HG02642 (cell line): ENCODE measurements around the gene BACE2.
"Not testable (repeated sequence)": the region's sequence is repeated elsewhere in the genome, so short reads cannot be mapped to it uniquely, and the experiment has no call there.

Source experiments
- ATAC-seq: cut with Tn5 transposase; IDR thresholded peaks from one replicate; pipeline ENCODE4 v1.9.1; 2021; ENCODE audit warnings: mild to moderate bottlenecking; ENCODE audit not compliant: unreplicated experiment, poor library complexity

Gene BACE2

DNA sequence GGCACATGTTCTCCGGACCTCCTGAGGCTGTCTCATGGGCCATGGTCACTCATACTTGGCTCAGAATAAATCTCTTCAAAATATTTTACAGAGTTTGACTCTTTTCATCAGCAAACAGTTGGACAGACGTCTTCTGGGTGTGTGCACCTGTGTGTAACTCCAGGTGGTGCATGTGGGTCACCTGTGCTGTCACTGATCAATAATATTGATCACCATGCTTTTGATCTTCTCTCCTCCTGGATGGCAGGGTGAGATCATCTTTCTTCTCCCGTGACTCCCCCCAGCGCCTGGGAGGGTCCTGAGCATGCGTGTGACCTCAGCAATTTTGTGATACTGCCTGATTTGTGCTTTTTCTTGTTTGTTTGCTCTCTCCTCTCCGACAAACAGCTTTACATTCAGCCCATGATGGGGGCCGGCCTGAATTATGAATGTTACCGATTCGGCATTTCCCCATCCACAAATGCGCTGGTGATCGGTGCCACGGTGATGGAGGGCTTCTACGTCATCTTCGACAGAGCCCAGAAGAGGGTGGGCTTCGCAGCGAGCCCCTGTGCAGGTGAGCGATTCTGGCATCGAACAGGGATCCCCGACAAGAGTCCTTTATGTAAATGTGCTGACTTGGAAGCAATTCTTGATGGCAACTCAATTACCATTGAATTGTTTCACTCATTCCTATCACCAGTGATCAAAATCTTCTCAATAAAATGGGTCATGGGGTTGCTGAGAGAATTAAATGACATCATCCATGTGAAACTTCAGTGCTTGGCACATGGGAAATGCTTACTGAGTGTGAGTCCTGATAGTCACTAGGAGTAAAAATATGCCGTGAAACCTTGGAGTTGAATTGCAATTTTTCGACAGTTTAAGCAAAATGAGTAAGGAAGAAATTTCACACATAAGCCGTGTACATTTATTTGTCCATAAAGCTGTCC is 89.1 kb downstream of the BACE2 start:
- no peak for ATAC-seq

GRCh38 chr21:41258617-41259016 is 90.7 kb downstream of the BACE2 start:
- no peak for ATAC-seq

DNA sequence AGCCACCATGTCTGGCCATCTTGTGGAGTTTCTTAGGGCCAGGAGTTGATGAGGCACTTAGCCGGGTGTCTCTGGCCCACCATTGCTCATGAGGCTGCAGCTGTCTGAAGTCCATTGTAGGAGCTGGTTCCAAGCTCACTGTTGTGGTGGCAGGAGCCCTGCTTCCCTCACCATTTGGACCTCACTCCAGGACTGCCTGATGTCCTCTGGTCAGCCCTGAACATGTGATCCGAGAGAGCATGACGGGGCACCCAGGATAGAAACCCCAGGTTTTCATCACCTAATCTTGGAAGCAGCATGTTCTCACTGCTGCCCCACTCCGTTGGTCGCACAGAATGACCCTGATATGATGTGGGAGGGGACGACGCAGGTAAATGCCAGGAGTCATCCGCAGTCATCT is 92.5 kb downstream of the BACE2 start:
- ATAC-seq: no peak

- ATAC-seq: no peak
These were observed 99.4 kb downstream of the BACE2 start for GRCh38 chr21:41267346-41267745.

DNA sequence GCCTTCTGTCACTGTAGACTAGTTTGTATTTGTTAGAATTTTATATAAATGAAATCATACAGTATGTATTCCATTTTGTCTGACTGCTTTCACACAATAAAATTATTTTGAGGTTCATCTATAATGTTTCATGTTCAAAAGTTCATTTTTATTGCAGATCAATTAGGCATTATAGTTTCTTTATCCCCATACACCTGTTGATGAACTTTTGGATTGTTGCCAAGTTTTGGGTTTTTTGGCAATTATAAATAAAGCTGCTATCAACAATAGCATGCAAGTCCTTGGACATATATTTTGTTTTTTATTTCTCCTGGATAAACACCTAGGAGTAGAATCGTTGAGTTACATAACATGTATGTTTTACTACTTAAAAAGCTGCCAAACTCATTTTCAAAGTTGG is 101.6 kb downstream of the BACE2 start:
- no peak for ATAC-seq

- ATAC-seq: no peak
These were observed 109.2 kb downstream of the BACE2 start for GRCh38 chr21:41277196-41277595.

DNA sequence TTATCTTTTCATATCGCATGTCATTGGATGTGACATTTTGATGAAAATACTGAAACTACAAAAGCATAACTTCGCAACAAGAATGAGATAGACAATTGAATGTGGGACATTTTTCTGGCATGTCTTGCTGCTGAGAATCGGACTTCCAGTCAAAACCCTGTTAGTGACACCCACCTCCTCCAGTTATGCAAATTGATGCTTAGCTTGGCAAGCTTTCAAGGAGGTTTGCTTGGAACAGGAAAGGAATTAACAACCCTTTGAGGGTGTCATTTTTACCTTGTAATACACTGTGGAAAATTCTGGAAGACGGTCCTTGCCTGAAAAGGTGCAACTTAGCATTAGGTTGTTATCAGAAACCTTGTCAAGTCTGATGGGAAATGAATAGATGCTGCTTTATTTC is 109.9 kb downstream of the BACE2 start:
- no peak for ATAC-seq

- no peak for ATAC-seq
These were observed 112.4 kb downstream of the BACE2 start for GRCh38 chr21:41280115-41280919.

- no peak for ATAC-seq
These were observed 114.5 kb downstream of the BACE2 start for GRCh38 chr21:41282412-41282811.

- no peak for ATAC-seq
These were observed 115.4 kb downstream of the BACE2 start for GRCh38 chr21:41283211-41283818.

- ATAC-seq: no peak
These were observed 121.5 kb downstream of the BACE2 start for GRCh38 chr21:41289431-41289830.

- ATAC-seq: no peak
These were observed 122.3 kb downstream of the BACE2 start for GRCh38 chr21:41290106-41290799.

GRCh38 chr21:41294548-41295231 is 126.7 kb downstream of the BACE2 start:
- ATAC-seq: no peak

- no peak for ATAC-seq
These were observed 127.8 kb downstream of the BACE2 start for GRCh38 chr21:41295721-41296254.

DNA sequence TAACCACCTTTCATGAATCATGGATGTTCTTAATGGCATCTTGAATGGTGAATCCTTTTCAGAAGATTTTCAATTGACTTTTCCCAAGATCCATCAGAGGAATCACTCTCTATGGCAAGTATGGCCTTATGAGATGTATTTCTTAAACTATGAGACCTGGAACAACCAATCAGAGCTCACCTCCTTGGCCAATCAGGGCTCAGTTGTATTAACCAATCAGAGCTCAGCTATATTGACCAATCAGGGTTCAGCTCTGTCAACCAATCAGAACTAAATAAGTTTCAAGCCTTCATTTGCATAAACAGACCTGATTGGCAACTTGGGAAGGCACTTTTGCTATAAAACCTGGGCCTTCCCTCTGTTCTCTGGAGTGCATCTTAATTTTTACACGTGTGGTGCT is 135.0 kb downstream of the BACE2 start:
- no peak for ATAC-seq

DNA sequence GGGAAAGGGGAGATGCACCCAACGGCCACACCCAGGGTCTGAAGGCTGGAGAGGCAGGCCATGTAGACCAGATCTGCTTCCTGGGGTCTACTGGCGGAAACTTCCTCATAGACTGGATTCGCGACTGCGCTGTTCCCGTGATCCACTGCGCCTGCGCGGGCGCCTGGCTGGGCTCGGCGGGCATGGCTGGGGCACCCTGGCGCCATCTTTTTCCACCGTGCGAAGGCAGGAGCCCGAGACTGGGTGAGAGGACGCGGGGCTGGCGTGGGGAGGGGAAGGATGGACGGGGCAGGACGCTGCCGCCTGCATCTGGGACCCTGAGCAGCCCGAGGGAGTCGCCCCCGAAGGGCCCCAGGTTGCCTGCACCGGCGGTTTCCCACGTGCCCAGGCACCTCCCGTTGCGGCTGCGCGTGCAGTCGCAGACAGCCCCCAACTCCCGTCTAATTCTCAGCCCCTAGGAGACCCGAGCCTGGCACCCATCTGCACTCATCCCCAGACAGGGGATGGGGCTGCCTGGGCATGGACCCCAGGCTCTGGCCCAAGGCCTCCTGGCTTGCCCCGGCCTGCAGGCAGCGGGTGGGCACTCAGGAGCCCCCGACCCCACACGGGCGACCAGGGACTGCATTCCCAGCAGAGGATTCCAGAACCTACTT is 136.2 kb downstream of the BACE2 start:
- no peak for ATAC-seq

DNA sequence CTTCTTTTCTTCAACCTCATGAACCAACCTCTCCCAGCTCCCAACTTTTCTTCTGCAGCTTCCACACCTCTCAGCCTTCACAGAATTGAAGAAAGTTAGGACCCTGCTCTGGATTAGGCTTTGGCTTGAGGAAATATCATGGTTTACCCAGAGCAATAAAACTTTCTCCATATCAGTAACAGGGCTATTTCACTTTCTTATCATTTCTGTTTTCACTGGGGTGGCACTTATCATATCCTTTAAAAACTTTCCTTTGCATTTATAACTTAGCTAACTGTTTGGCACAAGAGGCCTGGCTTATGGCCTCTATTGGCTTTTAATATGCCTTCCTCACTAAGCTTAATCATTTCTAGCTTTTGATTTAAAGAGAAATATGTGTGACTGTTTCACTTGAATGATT is 139.3 kb downstream of the BACE2 start:
- no peak for ATAC-seq

DNA sequence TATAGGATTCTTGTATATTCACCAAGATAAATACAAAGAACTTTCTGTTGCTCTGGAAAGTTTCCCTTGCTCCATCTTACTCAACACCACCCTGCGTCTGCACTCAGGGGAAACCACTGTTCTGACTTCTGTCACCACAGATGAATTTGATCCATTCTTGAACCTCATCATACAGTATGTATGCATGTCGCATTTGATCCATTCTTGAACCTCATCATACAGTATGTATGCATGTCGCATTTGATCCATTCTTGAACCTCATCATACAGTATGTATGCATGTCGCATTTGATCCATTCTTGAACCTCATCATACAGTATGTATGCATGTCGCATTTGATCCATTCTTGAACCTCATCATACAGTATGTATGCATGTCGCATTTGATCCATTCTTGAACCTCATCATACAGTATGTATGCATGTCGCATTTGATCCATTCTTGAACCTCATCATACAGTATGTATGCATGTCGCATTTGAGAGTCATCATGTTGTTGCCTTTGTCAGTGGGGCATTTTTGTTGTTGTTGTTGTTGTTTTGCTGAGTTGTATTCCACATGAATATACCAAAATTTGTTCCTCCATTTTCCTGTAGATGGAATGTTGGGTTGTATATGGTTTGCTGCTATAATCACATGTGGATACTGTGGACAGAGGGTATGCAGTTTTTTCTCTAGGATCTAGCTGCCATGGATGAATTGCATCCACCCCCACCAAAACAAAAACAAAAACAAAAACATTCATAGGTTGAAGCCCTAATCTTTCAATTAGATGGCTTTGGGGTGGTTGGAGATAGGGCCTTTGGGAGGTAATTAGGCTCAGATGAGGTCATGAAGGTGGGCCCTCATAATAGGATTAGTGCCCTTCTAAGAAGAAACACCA is 145.6 kb downstream of the BACE2 start:
- not testable (repeated sequence) for ATAC-seq
